ENCODE results near the gene ZNF17. TPM values are rescaled to one million over a fixed set of nuclear protein-coding genes. Genes with fewer than 3 reads are reported as not detected.

Gene ZNF17
- total RNA-seq, 1 donor from 2014 or later: 1.5 TPM

GRCh38 chr19:57452307-57452706, 41.3 kb downstream of the ZNF17 start:
- H3K9me3 ChIP-seq: peaks cover 39 to 96% of the 10 kb centered on the region in 2 donors
- peaks cover 0 to 5% of the 10 kb centered on the region in 2 donors for H3K36me3 ChIP-seq
- intact Hi-C loops (cut with DNase I): no loop called here
- H3K27ac ChIP-seq: no peak overlapping the region
- H3K27me3 ChIP-seq: no peaks in the 10 kb centered on the region
- H3K4me1 ChIP-seq: no peaks in the 10 kb centered on the region
- DNase-seq (ENCODE audit: low spot score in 2 of 2): no peak
- no peak overlapping the region for H3K4me3 ChIP-seq
- no peak for TF ChIP-seq CTCF (IDR thresholded peaks at IDR 0.05)

- Histone ChIP-seq H3K27me3 (no peaks in the 10 kb centered on the region), H3K9me3 (peaks cover 76 to 99% of the 10 kb centered on the region in 2 donors), H3K4me1 (no peaks in the 10 kb centered on the region), H3K36me3 (peaks cover 17 to 37% of the 10 kb centered on the region in 2 donors), H3K27ac (no peak overlapping the region), H3K4me3 (no peak overlapping the region)
- intact Hi-C loops (cut with DNase I): no loop called here
- DNase-seq (ENCODE audit: low spot score in 2 of 2): no peak
- TF ChIP-seq CTCF (IDR thresholded peaks at IDR 0.05): no peak
These were observed 54.9 kb downstream of the ZNF17 start for GRCh38 chr19:57465680-57466381.

DNA sequence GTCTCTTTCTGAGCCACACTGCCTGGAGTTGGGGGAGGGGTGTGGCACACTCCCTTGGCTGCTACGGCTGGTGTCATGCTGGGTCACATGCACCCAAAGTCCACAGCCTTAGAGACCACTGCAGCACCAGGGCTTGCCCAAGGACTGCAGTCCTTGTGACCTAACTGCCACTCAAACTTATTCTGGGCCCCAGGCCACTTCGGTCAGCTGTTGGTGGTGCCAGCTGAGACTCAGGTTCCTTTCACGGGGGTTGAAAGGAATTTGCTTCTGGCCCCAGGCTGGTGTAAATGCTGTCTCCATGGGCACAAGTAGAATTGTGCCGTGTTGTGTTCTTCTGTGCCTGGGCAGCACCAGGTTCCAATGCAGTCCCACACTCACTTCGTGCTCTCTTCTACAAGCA, 55.5 kb downstream of the ZNF17 start:
- peaks cover 17 to 39% of the 10 kb centered on the region in 2 donors for H3K36me3 ChIP-seq
- intact Hi-C loops (cut with DNase I): no loop called here
- TF ChIP-seq CTCF (IDR thresholded peaks at IDR 0.05): no peak
- H3K27ac ChIP-seq: no peak overlapping the region
- DNase-seq (ENCODE audit: low spot score in 2 of 2): no peak
- H3K27me3 ChIP-seq: no peaks in the 10 kb centered on the region
- H3K4me1 ChIP-seq: no peaks in the 10 kb centered on the region
- H3K4me3 ChIP-seq: no peak overlapping the region
- H3K9me3 ChIP-seq: peaks cover 78 to 99% of the 10 kb centered on the region in 2 donors

Other genes with a start within 250 kb of the ZNF17 start
- not detected for gene DUXA, start 243.7 kb upstream of the ZNF17 start, total RNA-seq
- gene ZNF264, start 219.7 kb upstream of the ZNF17 start, total RNA-seq: 183 TPM
- not detected for gene AURKC, start 180.1 kb upstream of the ZNF17 start, total RNA-seq
- gene ZNF805, start 170.5 kb upstream of the ZNF17 start, total RNA-seq: 22.8 TPM
- 56.5 TPM for gene ZNF460, start 130.7 kb upstream of the ZNF17 start, total RNA-seq
- gene ZNF543, start 90.7 kb upstream of the ZNF17 start, total RNA-seq: 4.5 TPM
- 5.9 TPM for gene ZNF304, start 59.9 kb upstream of the ZNF17 start, total RNA-seq
- 1.8 TPM for gene TRAPPC2B, start 47.6 kb upstream of the ZNF17 start, total RNA-seq
- not detected for gene ZNF547, start 47.6 kb upstream of the ZNF17 start, total RNA-seq
- gene ZNF548, start 21.3 kb upstream of the ZNF17 start, total RNA-seq: 0.96 TPM
- 2.7 TPM for gene ZNF749, start 24.2 kb downstream of the ZNF17 start, total RNA-seq
- not detected for gene VN1R1, start 46.0 kb downstream of the ZNF17 start, total RNA-seq
- gene ZNF772, start 66.4 kb downstream of the ZNF17 start, total RNA-seq: 3.7 TPM
- gene ZNF419, start 76.6 kb downstream of the ZNF17 start, total RNA-seq: 5.3 TPM
- not detected for gene ZNF773, start 88.8 kb downstream of the ZNF17 start, total RNA-seq
- gene ZNF549, start 116.2 kb downstream of the ZNF17 start, total RNA-seq: 2.2 TPM
- 22.7 TPM for gene ZNF550, start 148.7 kb downstream of the ZNF17 start, total RNA-seq
- 2.7 TPM for gene ZNF416, start 167.8 kb downstream of the ZNF17 start, total RNA-seq
- 0.53 TPM for gene ZIK1, start 173.0 kb downstream of the ZNF17 start, total RNA-seq
- gene ZNF530, start 188.7 kb downstream of the ZNF17 start, total RNA-seq: 2.6 TPM
- 1.7 TPM for gene ZNF134, start 203.1 kb downstream of the ZNF17 start, total RNA-seq
- gene ZNF211, start 222.0 kb downstream of the ZNF17 start, total RNA-seq: 9.9 TPM

Measured in ascending aorta (tissue), 2 donors.